Vagina (tissue), 2 donors: ENCODE results near the gene PI3. TPM values are rescaled to one million over a fixed set of nuclear protein-coding genes. Genes with fewer than 3 reads are reported as not detected.

Experiments
- DNase-seq, 2 donors: peaks; one replicate each; pipeline ENCODE4 v3.0.0-alpha.2; 2017; ENCODE audit errors: extremely low spot score in 2 of 2
- H3K27ac ChIP-seq: fragments of 200-600 bp; sonication (generic); one replicate; pipeline ENCODE4 v1.5.1; 2019
- H3K27me3 ChIP-seq: fragments of 200-600 bp; sonication (generic); one replicate; pipeline ENCODE4 v1.5.1; 2019
- H3K36me3 ChIP-seq, 2 donors: fragments of 200-600 bp; sonication (generic); one replicate each; pipeline ENCODE4 v1.5.1; 2017 to 2019
- H3K4me1 ChIP-seq: fragments of 200-600 bp; sonication (generic); one replicate; pipeline ENCODE4 v1.5.1; 2019
- H3K4me3 ChIP-seq, 2 donors: fragments of 200-600 bp; sonication (generic); 1 replicate in 1 of 2; 2 replicates in 1 of 2; pipeline ENCODE4 v1.5.1; 2016 to 2019
- H3K9me3 ChIP-seq: fragments of 200-600 bp; sonication (generic); one replicate; pipeline ENCODE4 v1.5.1; 2019
- CTCF ChIP-seq, 3 experiments: fragments of 450-650 bp in 2 of 3; fragments of 200-600 bp in 1 of 3; sonication (generic) in 1 of 3; IDR thresholded peaks; one replicate each; pipeline ENCODE4 v1.5.1; 2017 to 2019; ENCODE audit warnings: antibody characterized with exemption in 3 of 3, mild to moderate bottlenecking in 2 of 3, moderate library complexity in 2 of 3
- POLR2A ChIP-seq, 2 donors: fragments of 450-650 bp; IDR thresholded peaks; one replicate each; pipeline ENCODE4 v1.6.1; 2017; ENCODE audit warnings: antibody characterized with exemption in 2 of 2, mild to moderate bottlenecking in 2 of 2, moderate library complexity in 2 of 2
- POLR2AphosphoS5 ChIP-seq, 2 donors: sonication (generic); formaldehyde crosslinking; IDR thresholded peaks; one replicate each; pipeline ENCODE4 v1.9.0; 2017; ENCODE audit warnings: antibody characterized with exemption in 2 of 2, mild to moderate bottlenecking in 2 of 2, low read depth in 1 of 2; ENCODE audit not compliant: insufficient read depth in 1 of 2
- intact Hi-C: fragments of 100-400 bp; cut with DNase I; formaldehyde crosslinking; loops from one replicate; pipeline ENCODE4 v1.15.1; 2023
- total RNA-seq: library from RNA; depleted of rRNA; stranded (reverse); fragments of >200 nt; gene quantifications from one replicate; pipeline ENCODE4 v1.2.3, GENCODE V29; 2016

Gene PI3
- total RNA-seq, 1 donor from 2014 or later = 234 TPM

GRCh38 chr20:45193331-45193730 is 18.6 kb downstream of the PI3 start:
- TF ChIP-seq POLR2A (IDR thresholded peaks at IDR 0.05) = no peak
- no peak for TF ChIP-seq POLR2AphosphoS5 (IDR thresholded peaks at IDR 0.05; ENCODE audit: insufficient read depth in 1 of 2, low read depth in 1 of 2)
- TF ChIP-seq CTCF (IDR thresholded peaks at IDR 0.05) = no peak
- no peaks in the 10 kb centered on the region for H3K9me3 ChIP-seq
- no peak for DNase-seq
- no peaks in the 10 kb centered on the region for H3K4me1 ChIP-seq
- no peaks in the 10 kb centered on the region for H3K27me3 ChIP-seq
- H3K4me3 ChIP-seq = no peak overlapping the region
- H3K27ac ChIP-seq = no peak overlapping the region
- intact Hi-C loops = no loop called here
- no peaks in the 10 kb centered on the region for H3K36me3 ChIP-seq

GRCh38 chr20:45206725-45207124 is 32.0 kb downstream of the PI3 start, which contains the start of gene SEMG1:
SEMG1 (plus strand) TSS chr20:45207033; CDS start chr20:45207054, 21 bp downstream.
- no peaks in the 10 kb centered on the region for H3K9me3 ChIP-seq
- H3K36me3 ChIP-seq = no peaks in the 10 kb centered on the region
- DNase-seq = no peak
- no peak within 1 kb of the TSS for H3K4me3 ChIP-seq
- no peaks in the 10 kb centered on the region for H3K4me1 ChIP-seq
- H3K27ac ChIP-seq = no peak within 1 kb of the TSS
- intact Hi-C loops = no loop called here
- TF ChIP-seq CTCF (IDR thresholded peaks at IDR 0.05) = no peak
- TF ChIP-seq POLR2A (IDR thresholded peaks at IDR 0.05) = no peak
- no peak for TF ChIP-seq POLR2AphosphoS5 (IDR thresholded peaks at IDR 0.05; ENCODE audit: insufficient read depth in 1 of 2, low read depth in 1 of 2)
- H3K27me3 ChIP-seq = no peaks in the 10 kb centered on the region

GRCh38 chr20:45209924-45210323 is 35.2 kb downstream of the PI3 start:
- H3K4me1 ChIP-seq = no peaks in the 10 kb centered on the region
- H3K36me3 ChIP-seq = no peaks in the 10 kb centered on the region
- intact Hi-C loops = no loop called here
- no peaks in the 10 kb centered on the region for H3K27me3 ChIP-seq
- H3K4me3 ChIP-seq = no peak overlapping the region
- DNase-seq = no peak
- no peak overlapping the region for H3K27ac ChIP-seq
- no peaks in the 10 kb centered on the region for H3K9me3 ChIP-seq
- TF ChIP-seq POLR2A (IDR thresholded peaks at IDR 0.05) (no peak), CTCF (IDR thresholded peaks at IDR 0.05) (no peak)

DNA sequence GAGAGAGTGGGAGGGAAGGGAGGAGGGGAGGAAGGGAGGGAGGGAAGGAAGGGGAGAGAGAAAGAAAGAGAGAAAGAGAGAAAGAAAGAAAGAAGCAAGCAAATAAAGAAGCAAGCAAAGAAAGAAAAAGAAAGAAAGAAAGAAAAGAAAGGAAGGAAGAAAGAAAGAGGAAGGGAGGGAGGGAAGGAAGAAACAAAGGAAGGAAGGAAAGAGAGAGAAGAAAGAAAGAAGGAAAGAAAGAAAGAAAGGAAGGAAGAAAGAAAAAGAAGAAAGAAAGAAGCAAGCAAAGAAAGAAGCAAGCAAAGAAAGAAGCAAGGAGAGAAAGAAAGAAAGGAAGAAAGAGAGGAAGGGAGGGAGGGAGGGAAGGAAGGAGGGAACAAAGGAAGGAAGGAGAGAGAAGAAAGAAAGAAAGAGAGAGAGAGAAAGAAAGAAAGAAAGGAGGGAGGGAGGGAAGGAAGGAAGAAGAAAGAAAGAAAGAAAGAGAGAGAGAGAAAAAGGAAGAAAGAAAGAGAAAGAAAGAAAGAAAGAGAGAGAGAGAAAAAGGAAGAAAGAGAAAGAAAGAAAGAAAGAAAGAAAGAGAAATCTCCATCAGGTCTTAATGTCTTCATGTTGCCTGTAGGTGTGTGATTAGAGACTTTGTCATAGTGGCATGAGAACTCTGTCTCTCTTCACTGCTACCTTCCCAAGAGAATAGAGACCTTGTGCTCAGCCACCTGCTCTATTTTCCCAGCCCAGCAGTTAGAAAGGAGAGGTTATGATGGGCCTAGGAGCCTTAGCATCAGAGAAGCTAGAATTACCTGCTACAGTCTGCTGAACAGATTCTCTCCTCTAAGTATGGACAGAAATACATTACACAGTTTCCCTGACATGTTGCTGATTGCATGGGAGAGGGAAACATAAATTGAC is 37.1 kb downstream of the PI3 start:
- Histone ChIP-seq H3K27ac (no peak overlapping the region), H3K9me3 (no peaks in the 10 kb centered on the region), H3K4me1 (no peaks in the 10 kb centered on the region), H3K36me3 (no peaks in the 10 kb centered on the region), H3K27me3 (no peaks in the 10 kb centered on the region), H3K4me3 (no peak overlapping the region)
- TF ChIP-seq CTCF (IDR thresholded peaks at IDR 0.05) (no peak), POLR2A (IDR thresholded peaks at IDR 0.05) (no peak), POLR2AphosphoS5 (IDR thresholded peaks at IDR 0.05; ENCODE audit: insufficient read depth in 1 of 2, low read depth in 1 of 2) (no peak)
- DNase-seq = no peak
- intact Hi-C loops = no loop called here

DNA sequence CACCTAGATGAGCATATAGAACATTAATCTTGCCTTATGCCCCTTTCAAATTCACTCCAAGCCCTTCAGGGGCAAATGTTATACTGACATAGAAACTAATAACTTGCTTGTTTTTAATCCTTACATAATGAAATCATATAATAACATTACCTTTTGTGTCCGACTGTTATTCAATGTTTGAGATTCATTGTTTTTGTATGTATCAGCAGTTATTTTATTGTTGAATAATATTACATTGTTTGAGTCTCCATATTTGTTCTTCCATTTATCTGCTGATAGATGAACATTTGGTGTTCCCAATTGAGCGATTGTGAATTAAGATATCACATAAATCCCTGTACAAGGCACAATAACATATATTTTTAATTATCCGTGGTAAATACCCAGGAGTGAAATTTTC is 38.1 kb downstream of the PI3 start:
- Histone ChIP-seq H3K4me1 (no peaks in the 10 kb centered on the region), H3K9me3 (no peaks in the 10 kb centered on the region), H3K36me3 (no peaks in the 10 kb centered on the region), H3K27ac (no peak overlapping the region), H3K4me3 (no peak overlapping the region), H3K27me3 (no peaks in the 10 kb centered on the region)
- intact Hi-C loops = no loop called here
- no peak for TF ChIP-seq POLR2AphosphoS5 (IDR thresholded peaks at IDR 0.05; ENCODE audit: insufficient read depth in 1 of 2, low read depth in 1 of 2)
- no peak for TF ChIP-seq POLR2A (IDR thresholded peaks at IDR 0.05)
- no peak for TF ChIP-seq CTCF (IDR thresholded peaks at IDR 0.05)
- no peak for DNase-seq
